CD4-positive, alpha-beta T cell treated with Interleukin-6 for 4 hours (primary cell): Measurements from ENCODE around the gene CSH2.
"Not testable (repeated sequence)": the region's sequence is repeated elsewhere in the genome, so short reads cannot be mapped to it uniquely, and the experiment has no call there.

ENCODE experiments used
- DNase-seq: peaks from one replicate; pipeline ENCODE4 v3.0.0-alpha.2; 2020; ENCODE audit warnings: mixed read lengths

The CSH2 gene

DNA sequence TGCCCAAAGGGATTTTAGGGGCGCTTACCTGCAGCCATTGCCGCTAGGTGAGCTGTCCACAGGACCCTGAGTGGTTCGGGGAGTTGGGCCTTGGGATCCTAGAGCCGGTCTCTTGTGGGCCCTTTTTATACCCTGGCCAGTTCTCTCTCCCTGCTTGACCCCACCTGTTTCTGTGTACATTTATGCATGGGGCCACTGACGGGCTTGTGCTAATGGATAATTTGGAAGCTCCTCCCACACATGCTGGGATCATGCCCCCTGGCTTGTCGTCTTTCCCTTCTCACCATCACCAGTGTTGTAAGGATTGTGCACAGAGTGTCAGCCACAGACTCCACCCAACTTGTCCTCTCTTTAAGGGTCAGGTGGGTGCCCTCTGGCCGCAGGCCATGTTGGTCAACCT is at the start of gene CSH2:
Gene CSH2, minus strand, starts transcription at position 101 of the 400 bp plus-strand sequence. Its CDS starts 63 bp downstream, at position 38.
- not testable (repeated sequence) for DNase-seq

DNA sequence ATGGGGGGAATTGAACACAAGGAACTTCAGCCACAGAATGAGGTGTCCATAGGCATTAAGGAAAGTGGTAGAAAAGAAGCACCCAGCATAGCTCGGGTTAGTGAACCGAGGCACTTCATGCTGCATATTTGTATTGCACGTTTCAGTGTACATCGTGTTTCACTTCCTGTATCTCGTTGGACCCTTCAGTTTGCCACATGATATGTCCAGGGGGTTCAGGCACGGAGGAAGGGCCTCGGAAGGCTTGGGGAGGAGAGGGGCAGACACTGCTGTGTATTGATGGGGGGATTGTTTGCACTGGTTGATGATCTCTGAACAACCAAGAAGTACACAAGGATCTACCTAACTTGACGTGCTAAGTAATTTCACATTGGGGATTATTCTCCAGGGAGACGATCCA is 48.9 kb upstream of the CSH2 start:
- DNase-seq: not testable (repeated sequence)

DNA sequence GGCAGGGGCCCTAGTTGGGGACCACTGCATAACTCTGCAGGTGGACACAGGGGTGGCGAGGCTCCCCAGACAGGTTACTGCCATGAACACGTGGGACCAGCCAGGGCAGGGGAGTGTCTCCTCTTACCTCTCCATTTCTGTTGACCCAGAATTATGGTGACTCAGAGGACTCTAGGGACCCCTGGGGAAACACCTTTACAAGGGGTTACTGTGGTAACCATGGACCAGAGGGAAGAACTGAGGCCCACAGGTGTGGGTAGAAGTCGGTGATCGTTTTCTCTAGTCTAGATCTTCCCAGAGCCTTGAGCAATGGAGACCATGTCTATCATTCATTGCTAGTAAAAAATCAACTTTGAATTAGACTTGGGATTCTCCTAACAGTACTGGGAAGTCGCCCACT is 47.3 kb upstream of the CSH2 start:
- DNase-seq: not testable (repeated sequence)

DNA sequence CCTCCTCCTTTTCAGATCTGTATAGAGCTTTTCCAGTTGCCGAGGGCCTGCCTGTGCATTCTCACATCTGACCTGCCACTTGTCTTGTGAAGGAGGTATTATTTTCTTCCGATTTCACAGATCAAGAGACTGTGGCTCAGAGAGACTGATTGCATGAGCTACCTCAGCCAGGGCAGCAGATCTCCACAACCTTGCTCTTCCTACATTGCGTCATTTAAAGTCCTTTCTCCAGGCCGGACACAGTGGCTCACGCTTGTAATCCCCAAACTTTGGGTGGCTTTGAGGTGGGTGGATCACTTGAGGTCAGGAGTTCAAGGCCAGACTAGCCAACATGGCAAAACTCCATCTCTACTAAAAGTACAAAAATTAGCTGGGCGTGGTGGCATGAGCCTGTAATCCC is 46.6 kb upstream of the CSH2 start:
- DNase-seq: not testable (repeated sequence)

DNA sequence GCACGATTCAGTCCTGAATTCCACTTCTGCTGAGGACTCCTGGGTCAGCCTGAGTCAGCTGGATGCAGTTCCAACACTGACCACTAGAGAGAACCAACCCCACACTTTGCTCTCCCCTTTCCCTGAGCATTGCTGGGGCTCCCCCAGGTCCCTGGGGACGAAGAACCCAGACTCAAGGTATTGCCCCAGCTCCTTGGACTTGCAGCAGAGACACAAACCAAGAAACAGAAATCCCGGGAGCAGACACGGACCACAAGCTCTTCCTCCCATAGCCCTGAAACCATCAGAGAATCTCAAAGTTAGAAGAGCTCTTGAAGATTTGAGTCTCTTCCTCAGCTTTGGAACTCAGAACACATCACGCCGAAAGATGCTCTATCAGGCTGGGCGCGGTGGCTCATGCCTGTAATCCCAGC is 45.8 kb upstream of the CSH2 start:
- peak; percentile 80 for DNase-seq

DNA sequence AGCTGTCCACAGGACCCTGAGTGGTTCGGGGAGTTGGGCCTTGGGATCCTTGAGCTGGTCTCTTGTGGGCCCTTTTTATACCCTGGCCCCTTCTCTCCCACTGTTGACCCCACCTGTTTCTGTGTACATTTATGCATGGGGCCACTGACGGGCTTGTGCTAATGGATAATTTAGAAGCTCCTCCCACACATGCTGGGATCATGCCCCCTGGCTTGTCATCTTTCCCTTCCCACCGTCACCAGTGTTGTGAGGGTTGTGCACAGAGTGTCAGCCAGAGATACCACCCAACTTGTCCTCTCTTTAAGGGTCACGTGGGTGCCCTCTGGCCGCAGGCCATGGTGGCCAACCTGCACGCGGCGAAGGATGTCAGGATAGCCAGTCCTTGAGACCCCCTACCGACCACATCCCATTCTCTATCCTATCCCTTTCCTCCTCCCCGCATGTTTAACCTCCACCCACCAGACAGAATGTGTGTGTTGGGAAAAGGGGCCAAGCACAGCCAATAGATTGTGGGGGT is 45.4 kb upstream of the CSH2 start, which contains the start of gene GH1:
Gene GH1, minus strand, starts transcription at position 51 of the 517 bp plus-strand sequence. CDS start 63 bp downstream, outside the sequence.
- not testable (repeated sequence) for DNase-seq

DNA sequence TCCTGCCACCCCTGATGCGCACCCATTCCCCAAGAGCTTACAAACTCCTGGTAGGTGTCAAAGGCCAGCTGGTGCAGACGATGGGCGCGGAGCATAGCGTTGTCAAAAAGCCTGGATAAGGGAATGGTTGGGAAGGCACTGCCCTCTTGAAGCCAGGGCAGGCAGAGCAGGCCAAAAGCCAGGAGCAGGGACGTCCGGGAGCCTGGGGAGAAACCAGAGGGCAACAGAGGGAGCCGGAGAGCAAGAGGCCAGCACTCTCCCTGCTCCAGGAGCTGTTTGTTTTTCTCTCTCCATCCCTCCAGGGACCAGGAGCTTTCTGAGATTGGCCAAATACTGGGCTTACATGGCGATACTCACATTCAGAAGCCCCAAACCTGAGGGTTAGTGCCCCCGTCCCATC is 44.8 kb upstream of the CSH2 start:
- no peak for DNase-seq

DNA sequence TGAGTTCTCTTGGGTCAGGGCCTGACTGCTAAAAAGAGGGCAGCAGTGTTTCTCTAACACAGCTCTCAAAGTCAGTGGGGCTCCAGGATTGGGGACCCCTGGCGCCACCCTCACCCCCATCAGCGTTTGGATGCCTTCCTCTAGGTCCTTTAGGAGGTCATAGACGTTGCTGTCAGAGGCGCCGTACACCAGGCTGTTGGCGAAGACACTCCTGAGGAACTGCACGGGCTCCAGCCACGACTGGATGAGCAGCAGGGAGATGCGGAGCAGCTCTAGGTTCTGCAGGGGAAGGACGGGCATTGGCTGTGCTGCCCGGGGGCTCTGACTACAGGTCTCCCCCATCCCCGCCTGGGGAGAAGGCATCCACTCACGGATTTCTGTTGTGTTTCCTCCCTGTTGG is 44.2 kb upstream of the CSH2 start:
- no peak for DNase-seq

DNA sequence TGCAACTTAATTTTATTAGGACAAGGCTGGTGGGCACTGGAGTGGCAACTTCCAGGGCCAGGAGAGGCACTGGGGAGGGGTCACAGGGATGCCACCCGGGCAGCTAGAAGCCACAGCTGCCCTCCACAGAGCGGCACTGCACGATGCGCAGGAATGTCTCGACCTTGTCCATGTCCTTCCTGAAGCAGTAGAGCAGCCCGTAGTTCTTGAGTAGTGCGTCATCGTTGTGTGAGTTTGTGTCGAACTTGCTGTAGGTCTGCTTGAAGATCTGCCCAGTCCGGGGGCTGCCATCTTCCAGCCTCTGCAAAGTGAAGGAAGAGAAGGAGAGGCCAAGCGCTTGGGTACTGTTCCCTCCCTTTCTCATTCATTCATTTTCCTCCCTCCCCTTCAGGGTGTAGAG is 43.7 kb upstream of the CSH2 start:
- DNase-seq: not testable (repeated sequence)

DNA sequence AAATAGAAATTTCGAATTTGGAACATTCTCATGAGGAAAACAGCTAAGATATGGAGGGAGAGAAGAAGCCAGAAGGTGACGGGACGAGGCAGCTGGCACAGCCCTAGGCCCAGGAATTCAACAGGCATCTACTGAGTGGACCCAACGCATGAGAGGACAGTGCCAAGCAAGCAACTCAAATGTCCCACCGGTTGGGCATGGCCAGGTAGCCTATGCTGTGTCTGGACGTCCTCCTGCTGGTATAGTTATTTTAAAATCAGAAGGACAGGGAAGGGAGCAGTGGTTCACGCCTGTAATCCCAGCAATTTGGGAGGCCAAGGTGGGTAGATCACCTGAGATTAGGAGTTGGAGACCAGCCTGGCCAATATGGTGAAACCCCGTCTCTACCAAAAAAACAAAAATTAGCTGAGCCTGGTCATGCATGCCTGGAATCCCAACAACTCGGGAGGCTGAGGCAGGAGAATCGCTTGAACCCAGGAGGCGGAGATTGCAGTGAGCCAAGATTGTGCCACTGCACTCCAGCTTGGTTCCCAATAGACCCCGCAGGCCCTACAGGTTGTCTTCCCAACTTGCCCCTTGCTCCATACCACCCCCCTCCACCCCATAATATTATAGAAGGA is 43.2 kb upstream of the CSH2 start:
- no peak for DNase-seq

DNA sequence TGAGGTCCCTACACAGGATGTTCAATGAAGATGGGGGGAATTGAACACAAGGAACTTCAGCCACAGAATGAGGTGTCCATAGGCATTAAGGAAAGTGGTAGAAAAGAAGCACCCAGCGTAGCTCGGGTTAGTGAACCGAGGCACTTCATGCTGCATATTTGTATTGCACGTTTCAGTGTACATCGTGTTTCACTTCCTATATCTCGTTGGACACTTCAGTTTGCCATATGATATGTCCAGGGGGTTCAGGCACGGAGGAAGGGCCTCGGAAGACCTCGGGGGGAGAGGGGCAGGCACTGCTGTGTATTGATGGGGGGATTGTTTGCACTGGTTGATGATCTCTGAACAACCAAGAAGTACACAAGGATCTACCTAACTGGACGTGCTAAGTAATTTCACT is 42.3 kb upstream of the CSH2 start:
- not testable (repeated sequence) for DNase-seq

DNA sequence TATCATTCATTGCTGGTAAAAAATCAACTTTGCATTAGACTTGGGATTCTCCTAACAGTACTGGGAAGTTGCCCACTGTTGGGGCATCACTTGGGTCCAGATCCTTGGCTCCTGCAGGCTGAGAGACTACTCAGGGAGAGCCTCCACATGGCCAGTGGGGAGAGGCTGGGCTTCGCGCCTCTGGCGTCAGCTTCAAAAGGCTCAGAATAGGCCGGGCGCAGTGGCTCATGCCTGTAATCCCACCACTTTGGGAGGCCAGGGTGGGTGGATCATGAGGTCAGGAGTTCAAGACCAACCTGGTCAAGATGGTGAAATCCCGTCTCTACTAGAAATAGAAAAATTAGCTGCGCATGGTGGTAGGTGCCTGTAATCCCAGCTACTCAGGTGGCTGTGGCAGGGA is 41.0 kb upstream of the CSH2 start:
- no peak for DNase-seq

DNA sequence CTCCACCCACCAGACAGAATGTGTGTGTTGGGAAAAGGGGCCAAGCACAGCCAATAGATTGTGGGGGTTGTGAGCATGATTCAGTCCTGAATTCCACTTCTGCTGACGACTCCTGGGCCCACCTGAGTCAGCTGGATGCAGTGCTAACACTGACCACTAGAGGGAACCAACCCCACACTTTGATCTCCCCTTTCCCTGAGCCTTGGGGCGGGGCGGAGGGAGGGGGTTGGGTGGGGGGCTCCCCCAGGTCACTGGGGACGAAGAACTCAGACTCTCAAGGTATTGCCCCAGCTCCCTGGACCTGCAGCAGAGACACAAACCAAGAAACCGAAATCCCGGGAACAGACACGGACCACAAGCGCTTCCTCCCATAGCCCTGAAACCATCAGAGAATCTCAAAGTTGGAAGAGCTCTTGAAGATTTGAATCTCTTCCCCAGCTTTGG is 38.2 kb upstream of the CSH2 start:
- DNase-seq: peak; percentile 66

DNA sequence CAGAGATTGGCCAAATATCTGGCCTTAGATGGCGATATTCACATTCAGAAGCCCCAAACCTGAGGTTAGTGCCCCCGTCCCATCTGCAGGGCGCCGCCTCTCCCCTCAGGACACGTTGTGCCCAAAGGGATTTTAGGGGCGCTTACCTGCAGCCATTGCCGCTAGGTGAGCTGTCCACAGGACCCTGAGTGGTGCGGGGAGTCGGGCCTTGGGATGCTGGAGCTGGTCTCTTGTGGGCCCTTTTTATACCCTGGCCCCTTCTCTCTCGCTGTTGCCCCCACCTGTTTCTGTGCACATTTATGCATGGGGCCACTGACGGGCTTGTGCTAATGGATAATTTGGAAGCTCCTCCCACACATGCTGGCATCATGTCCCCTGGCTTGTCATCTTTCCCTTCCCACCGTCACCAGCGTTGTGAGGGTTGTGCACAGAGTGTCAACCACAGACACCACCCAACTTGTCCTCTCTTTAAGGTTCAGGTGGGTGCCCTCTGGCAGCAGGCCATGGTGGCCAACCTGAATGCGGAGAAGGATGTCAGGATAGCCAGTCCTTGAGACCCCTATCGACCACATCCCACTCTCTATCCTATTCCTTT is 37.7 kb upstream of the CSH2 start, which contains the start of gene CSHL1:
Gene CSHL1, minus strand, starts transcription at position 218 of the 595 bp plus-strand sequence. Its CDS starts 62 bp downstream, at position 156.
- no peak for DNase-seq

DNA sequence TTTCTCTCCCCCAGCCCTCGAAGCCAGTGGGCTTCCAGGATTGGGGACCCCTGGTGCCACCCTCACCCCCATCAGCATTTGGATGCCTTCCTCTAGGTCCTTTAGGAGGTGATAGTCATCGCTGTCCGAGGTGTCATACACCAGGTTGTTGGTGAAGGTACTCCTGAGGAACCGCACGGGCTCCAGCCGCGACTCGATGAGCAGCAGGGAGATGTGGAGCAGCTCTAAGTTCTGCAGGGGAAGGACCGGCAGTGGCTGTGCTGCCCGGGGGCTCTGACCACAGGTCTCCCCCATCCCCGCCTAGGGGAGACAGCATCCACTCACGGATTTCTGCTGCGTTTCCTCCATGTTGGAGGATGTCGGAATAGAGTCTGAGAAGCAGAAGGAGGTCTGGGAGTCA is 36.6 kb upstream of the CSH2 start:
- no peak for DNase-seq

DNA sequence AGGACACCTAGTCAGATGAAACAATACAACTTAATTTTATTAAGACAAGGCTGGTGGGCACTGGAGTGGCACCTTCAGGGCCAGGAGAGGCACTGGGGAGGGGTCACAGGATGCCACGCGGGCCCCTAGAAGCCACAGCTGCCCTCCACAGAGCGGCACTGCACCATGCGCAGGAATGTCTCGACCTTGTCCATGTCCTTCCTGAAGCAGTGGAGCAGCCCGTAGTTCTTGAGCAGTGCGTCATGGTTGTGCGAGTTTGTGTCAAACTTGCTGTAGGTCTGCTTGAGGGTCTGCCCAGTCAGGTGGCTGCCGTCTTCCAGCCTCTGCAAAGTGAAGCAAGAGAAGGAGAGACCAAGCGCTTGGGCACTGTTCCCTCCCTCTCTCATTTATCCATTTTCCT is 36.1 kb upstream of the CSH2 start:
- not testable (repeated sequence) for DNase-seq

DNA sequence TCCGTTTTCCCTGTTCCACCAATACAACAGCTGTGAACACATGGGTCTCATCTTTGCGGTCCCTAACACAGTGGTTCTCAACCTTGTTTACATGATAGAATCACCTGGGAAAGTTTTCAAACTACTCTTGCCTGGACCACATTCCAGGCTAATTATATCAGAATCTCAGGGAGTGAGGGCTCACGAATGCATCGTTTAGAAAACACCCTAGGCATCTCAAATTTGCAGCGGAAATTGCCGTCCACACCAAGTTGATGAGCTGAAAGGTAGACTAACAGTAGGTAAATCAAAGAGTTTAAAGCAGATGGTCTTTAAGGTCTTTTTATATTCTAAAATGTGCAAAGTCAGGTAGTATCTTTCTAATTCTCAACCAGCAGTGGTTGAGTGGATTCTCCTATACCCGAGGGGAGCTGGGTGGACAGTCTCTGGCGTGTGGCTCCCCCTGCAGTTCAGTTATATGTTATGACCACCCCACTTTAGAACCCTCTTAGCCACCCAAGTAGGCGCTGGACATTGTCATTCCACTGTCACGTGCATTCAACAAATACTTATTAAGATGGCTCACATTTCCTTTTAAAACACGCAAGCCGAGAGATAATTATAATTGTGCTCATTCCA is 33.8 kb upstream of the CSH2 start:
- peak; percentile 9 for DNase-seq

DNA sequence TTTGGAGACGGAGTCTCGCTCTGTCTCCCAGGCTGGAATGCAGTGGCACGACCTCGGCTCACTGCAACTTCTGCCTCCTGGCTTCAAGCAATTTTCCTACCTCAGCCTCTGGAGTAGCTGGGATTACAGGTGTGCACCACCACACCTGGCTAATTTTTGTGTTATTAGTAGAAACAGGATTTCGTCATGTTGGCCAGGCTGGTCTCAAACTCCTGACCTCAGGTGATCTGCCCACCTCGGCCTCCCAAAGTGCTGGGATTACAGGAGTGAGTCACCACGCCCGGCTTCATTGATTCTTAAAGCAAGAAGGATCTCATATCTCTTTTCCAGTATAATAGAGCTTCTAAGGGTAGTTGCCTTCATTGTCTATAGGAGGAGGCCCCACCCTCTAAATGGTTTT is 31.3 kb upstream of the CSH2 start:
- DNase-seq: not testable (repeated sequence)

DNA sequence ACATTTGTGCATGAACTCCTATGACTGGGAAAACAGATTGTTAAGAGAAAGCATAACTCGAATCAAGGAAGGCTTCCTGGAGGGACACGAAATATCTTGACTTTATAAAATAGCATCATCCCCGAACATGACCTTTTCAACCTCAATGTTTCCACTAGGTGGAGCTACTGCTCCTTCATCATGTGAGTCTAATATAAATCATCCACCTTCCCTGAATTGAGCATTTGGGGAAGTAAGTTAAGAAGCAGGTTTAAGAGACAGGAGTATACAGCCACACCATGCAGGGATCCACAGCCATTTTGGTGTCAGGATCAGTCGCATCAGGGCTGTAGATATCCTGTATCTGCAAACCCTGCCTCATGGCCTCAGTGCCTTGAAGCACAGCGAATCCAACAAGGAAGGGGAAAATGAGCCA is 30.3 kb upstream of the CSH2 start:
- DNase-seq: not testable (repeated sequence)

DNA sequence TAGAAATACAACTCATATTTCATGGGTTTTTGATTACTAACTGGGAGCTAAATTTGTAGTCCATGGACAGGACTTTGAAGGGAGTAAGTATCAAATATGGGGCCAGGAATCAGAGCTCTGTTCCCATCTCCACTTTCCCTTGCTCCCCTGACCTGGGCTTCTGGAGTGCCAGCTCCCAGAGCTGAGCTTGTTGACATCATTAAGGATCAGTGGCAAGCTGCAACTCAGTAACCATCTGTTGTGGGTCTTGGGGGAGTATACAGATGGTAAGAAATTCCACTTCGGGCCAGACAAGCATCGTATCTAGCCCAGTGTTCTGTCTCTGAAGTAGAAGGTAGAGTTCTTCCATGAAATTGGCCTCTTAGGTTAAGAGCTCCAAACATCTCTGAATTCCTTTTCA is 28.5 kb upstream of the CSH2 start:
- not testable (repeated sequence) for DNase-seq

DNA sequence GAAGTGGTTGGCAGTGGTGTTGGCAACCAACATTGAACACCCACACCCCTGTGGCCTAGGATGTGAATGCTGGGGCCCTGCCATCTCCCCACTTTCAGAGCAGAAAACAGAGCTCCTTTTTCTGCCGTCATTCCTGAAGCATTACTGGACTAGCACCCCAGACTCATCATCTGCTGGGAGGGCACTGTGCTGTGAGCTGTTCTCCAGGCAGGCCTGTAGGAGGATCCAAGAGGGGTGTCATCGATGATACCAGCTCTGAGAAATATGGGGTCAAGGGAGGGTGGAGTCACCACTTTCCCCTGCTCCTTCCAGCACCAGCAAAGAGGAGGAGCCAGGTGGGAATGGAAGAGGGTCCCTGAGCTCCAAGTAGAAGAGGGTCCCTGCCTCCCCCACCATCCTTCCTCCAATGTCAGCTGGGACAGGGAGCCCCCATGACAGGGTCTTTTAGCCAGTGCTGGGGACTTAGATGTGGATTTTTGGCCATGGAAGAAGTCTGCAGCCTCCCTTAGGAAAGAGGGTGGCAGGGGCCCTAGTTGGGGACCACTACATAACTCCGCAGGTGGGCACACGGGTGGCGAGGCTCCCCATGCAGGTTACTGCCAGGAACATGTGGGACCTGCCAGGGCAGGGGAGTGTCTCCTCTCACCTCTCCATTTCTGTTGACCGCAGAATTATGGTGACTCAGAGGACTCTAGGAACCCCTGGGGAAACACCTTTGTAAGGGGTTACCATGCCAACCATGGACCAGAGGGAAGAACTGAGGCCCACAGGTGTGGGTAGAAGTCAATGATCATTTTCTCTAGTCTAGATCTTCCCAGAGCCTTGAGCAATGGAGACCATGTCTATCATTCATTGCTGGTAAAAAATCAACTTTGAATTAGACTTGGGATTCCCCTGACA is 25.7 kb upstream of the CSH2 start:
- DNase-seq: peak; percentile 11

DNA sequence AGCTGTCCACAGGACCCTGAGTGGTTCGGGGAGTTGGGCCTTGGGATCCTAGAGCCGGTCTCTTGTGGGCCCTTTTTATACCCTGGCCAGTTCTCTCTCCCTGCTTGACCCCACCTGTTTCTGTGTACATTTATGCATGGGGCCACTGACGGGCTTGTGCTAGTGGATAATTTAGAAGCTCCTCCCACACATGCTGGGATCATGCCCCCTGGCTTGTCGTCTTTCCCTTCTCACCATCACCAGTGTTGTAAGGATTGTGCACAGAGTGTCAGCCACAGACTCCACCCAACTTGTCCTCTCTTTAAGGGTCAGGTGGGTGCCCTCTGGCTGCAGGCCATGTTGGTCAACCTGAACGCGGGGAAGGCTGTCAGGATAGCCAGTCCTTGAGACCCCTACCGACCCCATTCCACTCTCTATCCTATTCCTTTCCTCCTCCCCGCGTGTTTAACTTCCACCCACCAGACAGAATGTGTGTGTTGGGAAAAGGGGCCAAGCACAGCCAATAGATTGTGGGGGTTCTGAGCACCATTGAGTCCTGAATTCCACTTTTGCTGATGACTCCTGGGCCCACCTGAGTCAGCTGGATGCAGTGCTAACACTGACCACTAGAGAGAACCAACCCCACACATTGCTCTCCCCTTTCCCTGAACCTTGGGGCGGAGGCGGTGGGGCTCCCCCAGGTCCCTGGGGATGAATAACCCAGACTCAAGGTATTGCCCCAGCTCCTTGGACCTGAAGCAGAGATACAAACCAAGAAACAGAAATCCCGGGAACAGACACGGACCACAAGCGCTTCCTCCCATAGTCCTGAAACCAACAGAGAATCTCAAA is 23.3 kb upstream of the CSH2 start, which contains the start of gene CSH1:
Gene CSH1, minus strand, starts transcription at position 51 of the 831 bp plus-strand sequence. CDS start 63 bp downstream, outside the sequence.
- DNase-seq: not testable (repeated sequence)
